HG03432 (cell line): ENCODE measurements around the gene GLUD1.
"Not testable (repeated sequence)": the region's sequence is repeated elsewhere in the genome, so short reads cannot be mapped to it uniquely, and the experiment has no call there.

ENCODE experiments used
- ATAC-seq: cut with Tn5 transposase; IDR thresholded peaks from one replicate; pipeline ENCODE4 v1.9.1; 2021; ENCODE audit warnings: mild to moderate bottlenecking, moderate library complexity; ENCODE audit not compliant: unreplicated experiment

GLUD1 gene

DNA sequence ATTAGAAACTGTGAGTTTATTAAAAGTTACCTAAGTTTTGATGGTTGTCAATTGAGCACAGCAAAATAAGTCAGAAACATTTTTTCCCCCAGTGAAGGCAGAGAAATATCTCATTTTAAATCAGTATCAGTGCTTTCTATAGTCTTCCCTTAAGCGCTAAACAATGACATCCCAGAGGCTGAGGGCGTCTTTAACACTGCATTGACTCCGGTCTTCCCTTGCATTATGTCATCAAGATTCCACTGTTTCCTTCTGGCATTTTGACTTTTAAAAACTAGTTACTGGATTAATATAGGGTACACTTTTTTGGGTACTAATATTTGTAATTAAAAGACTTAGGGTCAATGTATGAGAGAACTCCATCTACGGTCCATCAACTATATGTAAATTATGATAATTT is 3.9 kb downstream of the GLUD1 start:
- ATAC-seq, result no peak

DNA sequence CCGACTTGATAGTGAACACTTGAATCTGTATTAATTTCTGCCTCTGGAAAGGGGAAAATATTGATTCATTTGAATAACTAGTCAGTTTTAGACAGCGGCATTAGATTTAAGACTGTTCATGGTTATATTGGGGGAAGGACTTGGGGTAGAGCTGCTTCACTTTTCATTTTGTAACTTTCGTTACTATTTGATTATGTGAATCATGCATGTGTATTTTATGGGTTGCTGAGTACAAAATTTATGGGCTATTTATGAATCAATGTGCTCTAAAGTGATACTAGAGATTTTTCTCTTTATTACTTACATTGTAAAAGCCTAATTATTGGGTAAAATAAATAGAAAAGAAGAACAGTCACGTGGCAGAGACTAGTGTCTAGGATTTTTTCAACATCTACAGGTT is 4.9 kb downstream of the GLUD1 start:
- ATAC-seq, result no peak

DNA sequence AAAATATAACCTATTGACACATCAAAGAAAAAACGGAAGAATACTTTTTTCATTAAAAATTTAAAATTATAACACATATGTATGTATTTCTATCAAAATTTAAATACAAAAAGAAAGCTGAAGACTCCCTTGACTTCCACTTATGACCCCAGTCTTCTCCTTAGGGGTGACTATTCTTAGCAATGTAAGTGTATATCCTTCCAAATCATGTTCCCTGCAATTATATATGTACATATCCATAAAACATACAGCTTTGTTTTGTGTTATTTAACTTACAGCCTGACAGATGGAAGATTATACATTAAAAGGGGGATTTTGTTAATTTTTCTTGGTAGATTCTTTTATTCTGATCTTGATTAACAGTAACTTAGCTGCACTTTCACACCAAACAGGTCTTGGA is 9.1 kb downstream of the GLUD1 start:
- no peak for ATAC-seq

DNA sequence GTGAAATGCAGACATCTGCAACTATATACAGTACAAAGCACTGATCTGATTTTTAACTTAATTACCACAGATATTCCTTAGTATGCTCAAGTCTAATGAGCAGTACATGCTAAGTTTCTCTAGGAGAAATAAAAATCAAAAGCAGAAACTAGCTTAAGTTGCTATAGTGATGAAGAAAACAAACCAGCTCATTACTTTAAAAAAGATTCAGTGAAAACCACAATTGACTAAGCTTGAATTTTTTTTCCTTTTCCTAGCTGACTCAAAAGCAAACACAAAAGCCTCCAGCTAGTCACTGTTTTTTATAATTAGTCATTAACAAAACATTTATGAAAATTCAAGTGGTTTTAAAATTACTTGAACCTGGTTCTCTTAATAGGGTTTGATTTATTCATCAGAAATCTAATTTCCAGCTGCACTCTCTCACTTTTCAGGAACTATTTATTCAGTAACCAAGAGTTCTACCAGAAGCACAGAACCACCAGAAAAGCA is 10.3 kb downstream of the GLUD1 start:
- peak; percentile 76 for ATAC-seq

DNA sequence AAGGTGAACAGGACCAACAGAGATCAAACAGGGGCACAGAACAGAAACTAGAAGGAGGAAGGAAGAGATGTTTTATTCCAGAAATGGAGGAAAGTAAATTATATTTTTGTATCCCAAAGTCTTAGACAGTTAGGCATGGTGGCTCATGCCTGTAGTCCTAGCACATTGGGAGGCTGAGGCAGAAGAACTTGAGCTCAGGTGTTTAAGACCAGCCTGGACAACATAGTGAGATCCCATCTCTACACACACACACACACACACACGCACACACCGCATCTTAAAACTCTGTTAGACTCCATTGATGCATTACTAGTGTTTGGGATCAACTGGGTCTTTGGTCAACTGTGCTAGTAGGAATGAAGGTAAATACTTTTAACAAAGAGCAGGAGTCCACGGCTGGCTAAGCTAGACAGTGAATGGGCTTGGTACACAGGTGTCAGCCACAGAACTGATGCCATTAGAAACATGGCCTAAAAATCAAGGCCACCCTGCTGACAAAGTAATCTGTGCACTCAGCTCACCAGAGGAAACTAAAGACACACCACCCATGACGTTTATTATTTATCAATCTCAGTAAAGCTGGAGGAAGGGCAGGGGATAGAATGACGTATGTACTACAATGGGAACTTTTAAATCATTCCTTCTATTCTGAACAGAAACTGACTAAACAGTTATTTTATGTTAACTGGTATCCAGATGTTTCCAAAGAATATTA is 10.9 kb downstream of the GLUD1 start:
- peak; percentile 51 for ATAC-seq

- not testable (repeated sequence) for ATAC-seq
Measured at GRCh38 chr10:87082219-87082618, 12.4 kb downstream of the GLUD1 start.

- not testable (repeated sequence) for ATAC-seq
Measured at GRCh38 chr10:87081574-87081973, 13.1 kb downstream of the GLUD1 start.

- not testable (repeated sequence) for ATAC-seq
Measured at GRCh38 chr10:87080621-87081020, 14.0 kb downstream of the GLUD1 start.

DNA sequence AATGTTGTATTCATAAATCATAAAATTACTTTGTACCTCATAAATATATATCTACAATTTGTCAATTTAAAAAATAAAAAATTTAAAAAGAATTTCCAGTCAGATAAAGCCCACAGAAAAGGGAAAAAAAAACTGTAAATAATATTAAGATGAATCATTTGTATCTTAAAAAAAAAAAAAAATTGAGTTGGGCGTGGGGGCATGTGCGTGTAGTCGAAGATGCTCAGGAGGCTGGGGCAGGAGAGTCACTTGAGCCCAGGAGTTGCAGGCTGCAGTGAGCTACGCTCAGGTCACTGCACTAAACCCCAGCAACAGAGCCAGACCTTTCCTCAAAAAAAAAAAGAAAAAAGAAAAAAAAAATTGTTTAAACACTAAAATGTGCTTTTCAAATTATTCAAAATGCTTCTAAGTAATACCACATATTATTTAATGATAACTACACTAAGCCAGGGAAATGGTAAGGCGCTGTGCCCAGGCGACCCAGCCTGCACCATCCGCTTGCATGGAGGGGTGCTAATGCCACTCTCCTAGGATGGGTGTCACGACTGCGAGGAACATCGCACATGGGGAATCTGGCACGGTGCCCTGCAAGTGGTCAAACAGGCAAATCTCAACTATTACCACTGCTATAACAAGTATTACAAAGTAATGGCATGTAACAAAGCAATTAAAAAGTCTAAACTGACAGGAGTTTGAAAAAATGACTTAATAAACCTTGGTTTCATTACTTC is 15.4 kb downstream of the GLUD1 start:
- ATAC-seq, result no peak

GRCh38 chr10:87076421-87076820 is 18.2 kb downstream of the GLUD1 start:
- ATAC-seq, result not testable (repeated sequence)

DNA sequence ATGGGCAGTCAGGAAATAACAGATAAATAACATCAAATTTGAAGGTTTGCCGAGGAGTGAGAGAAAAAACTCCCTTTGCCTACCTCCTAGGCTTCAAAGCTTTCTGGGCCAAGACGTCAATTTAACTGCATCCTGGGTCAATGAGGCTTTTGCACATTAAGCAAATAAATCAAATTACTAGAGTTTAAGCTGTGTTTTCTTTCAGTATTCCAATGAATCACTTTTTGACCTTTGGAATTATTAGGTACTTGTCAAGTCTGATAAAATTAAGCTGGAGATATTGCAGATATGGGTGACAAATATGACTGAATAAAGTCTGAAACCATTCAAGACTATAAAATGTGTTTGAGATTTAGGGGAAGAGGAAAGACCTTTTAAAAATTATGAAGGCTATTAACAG is 22.2 kb downstream of the GLUD1 start:
- no peak for ATAC-seq

DNA sequence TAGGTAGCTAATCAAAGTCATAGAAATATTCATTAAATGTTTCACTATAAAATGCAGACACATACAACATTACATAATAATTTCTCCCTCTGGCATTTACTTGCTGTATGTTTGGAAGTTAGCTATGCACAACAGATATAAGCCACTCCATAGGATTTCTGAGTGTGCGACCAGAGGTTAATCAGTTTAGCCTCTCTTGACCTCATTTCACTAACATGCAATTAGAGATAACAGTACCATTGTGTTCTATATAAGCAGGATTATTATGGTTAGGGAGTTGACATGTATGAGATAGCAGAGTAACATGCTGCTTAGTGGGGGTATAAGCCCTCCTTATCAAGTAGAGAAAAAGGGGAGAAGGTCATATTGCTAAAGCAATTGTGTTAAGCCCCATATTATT is 26.4 kb downstream of the GLUD1 start:
- no peak for ATAC-seq

DNA sequence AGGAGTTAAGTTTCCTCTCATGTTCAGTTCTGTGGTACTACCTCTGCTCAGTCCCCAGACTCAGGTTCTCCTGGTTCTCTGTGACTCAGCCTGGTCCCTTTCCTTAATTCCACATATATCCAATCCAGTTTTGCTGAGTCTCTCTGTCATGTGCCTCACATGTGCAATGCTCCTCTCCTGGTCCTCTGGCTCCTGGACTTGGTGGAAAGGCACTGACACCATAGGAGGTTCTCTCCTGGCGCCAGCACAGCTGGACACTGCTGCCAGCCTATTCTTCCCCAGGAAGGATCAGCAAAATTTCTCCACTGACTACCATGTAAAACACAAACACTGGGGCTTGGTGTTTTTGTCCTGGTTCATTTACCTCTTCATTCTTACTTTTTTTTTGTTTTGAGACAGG is 27.8 kb downstream of the GLUD1 start:
- ATAC-seq, result no peak

DNA sequence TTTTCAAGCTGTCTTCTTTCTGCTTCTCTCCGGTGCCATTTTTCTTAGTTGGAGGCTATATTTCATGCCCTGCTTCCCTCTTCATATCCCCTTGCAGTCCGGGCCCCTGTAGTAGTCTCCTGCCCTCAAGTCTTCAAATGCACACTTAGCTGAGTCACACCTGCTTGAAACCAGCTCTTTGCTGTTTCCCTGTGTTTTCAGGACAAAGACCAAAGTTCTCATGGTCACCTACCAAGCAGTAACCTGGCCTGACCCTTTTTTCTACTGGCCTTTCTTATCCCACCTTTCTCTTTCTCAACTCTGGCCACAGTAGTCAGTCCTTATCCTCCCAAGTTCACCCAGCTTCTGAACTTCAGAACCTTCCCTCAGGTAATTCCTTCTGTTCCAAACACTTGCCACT is 28.5 kb downstream of the GLUD1 start:
- no peak for ATAC-seq

DNA sequence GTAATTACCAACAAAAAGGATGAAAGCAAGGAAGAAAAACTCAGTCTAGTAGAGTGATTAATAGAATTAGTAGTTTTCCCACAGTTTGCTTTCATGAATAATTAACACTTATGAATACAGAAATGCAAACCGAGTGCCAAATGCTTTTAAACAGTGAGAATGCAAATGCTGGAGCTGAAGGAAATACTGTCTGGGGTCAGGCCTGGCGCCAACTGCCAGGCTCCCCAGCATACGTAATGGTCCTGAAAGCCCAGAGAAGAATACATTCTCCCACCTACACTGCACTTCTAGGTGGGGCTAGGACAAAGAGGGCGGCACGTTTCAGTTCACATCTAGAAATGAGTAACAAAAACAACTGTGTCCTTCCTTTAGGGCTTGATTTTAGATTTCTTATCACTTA is 30.0 kb downstream of the GLUD1 start:
- no peak for ATAC-seq

GRCh38 chr10:87060280-87060928 is 34.2 kb downstream of the GLUD1 start:
- ATAC-seq, result no peak

DNA sequence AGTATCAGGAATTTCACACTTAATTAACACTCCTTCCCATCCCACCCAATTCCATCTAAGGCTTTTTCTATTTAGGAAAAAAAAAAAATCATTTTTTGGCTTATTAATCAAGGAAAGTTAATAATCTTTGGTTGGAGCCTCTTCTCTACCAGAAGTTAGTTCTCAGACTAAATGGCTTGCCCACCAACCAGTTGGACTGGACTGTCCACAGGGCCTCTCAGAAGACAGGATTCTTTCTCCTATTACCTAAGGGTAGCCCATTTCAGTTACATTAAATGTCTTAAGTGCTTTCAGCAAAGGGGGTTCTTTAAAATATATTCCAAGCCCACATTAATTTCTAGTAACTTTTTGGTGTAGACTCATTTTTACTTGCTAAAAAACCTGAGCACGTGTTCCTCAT is 35.2 kb downstream of the GLUD1 start:
- ATAC-seq, result no peak

GRCh38 chr10:87058171-87058570 is 36.5 kb downstream of the GLUD1 start:
- no peak for ATAC-seq

GRCh38 chr10:87054373-87055295 is 40.0 kb downstream of the GLUD1 start:
- no peak for ATAC-seq

GRCh38 chr10:87053577-87054181 is 41.0 kb downstream of the GLUD1 start:
- ATAC-seq, result no peak
